Neural cell (in vitro differentiated cells): ENCODE data around the gene PGAP2. TPM values are rescaled to one million over a fixed set of nuclear protein-coding genes. Genes with fewer than 3 reads are reported as not detected.

Experiments used
- H2AFZ ChIP-seq: fragments of 200-600, 300-800 bp; sonication (generic), shearing (Covaris generic); 2 replicates; pipeline ENCODE4 v1.6.0; 2014; ENCODE audit warnings: low read depth, mild to moderate bottlenecking, antibody characterized with exemption, low read length, moderate library complexity
- H3F3A ChIP-seq: fragments of 200-600 bp; shearing (Covaris generic); 2 replicates; pipeline ENCODE4 v1.6.1; 2016; ENCODE audit warnings: mild to moderate bottlenecking, moderate library complexity, mixed read lengths, antibody characterized with exemption, low read length; ENCODE audit not compliant: insufficient read depth, poor library complexity, severe bottlenecking
- H3K27ac ChIP-seq: fragments of 200-600, 300-800 bp; sonication (generic), shearing (Covaris generic); 2 replicates; pipeline ENCODE4 v1.5.1; 2014; ENCODE audit warnings: mild to moderate bottlenecking, low read length, moderate library complexity
- H3K27me3 ChIP-seq: fragments of 300-800, 200-600 bp; sonication (generic), shearing (Covaris generic); 2 replicates; pipeline ENCODE4 v1.6.0; 2014; ENCODE audit warnings: mild to moderate bottlenecking, low read depth, low read length, moderate library complexity; ENCODE audit not compliant: insufficient read depth
- H3K36me3 ChIP-seq: fragments of 300-800, 200-600 bp; sonication (generic), shearing (Covaris generic); 2 replicates; pipeline ENCODE4 v1.5.1; 2014; ENCODE audit warnings: mild to moderate bottlenecking, antibody characterized with exemption, low read length, moderate library complexity; ENCODE audit not compliant: insufficient read depth
- H3K4me2 ChIP-seq: fragments of 300-800, 200-600 bp; sonication (generic), shearing (Covaris generic); 2 replicates; pipeline ENCODE4 v1.6.0; 2014; ENCODE audit warnings: mild to moderate bottlenecking, low read length
- H3K4me3 ChIP-seq: fragments of 300-800, 200-600 bp; sonication (generic), shearing (Covaris generic); 2 replicates; pipeline ENCODE4 v1.5.1; 2014; ENCODE audit warnings: mild to moderate bottlenecking, low read length, moderate library complexity
- H3K79me2 ChIP-seq: fragments of 200-600 bp; shearing (Covaris generic); replicated peaks from 2 replicates; pipeline ENCODE4 v1.6.0; 2014; ENCODE audit warnings: mild to moderate bottlenecking, low read length, moderate library complexity; ENCODE audit not compliant: insufficient read depth
- H3K9ac ChIP-seq: fragments of 300-800, 200-600 bp; sonication (generic), shearing (Covaris generic); 2 replicates; pipeline ENCODE4 v1.6.1; 2016; ENCODE audit warnings: mild to moderate bottlenecking, low read length, mixed read lengths
- H3K9me2 ChIP-seq: fragments of 200-600 bp; shearing (Covaris generic); 2 replicates; pipeline ENCODE4 v1.6.1; 2016; ENCODE audit warnings: mild to moderate bottlenecking, low read length, mixed read lengths; ENCODE audit not compliant: insufficient read depth
- H3K9me3 ChIP-seq: fragments of 200-600, 300-800 bp; sonication (generic), shearing (Covaris generic); 2 replicates; pipeline ENCODE4 v1.6.1; 2016; ENCODE audit warnings: mild to moderate bottlenecking, mixed run types, low read length, moderate library complexity, mixed read lengths
- H4K20me1 ChIP-seq: fragments of 200-600 bp; shearing (Covaris generic); 2 replicates; pipeline ENCODE4 v1.6.1; 2016; ENCODE audit warnings: mild to moderate bottlenecking, mixed run types; ENCODE audit not compliant: insufficient read depth
- CTCF ChIP-seq: fragments of 450-650 bp; IDR thresholded peaks from 2 replicates; pipeline ENCODE4 v1.5.1; 2014; ENCODE audit warnings: antibody characterized with exemption, mild to moderate bottlenecking, moderate library complexity; ENCODE audit not compliant: poor library complexity, severe bottlenecking
- EP300 ChIP-seq: fragments of 450-650 bp; conservative IDR thresholded peaks from 2 replicates; pipeline ENCODE4 v1.6.1; 2014; ENCODE audit warnings: antibody characterized with exemption, mild to moderate bottlenecking, moderate library complexity; ENCODE audit not compliant: poor library complexity, severe bottlenecking
- EZH2 ChIP-seq: fragments of 200-600, 300-800 bp; shearing (Covaris generic), sonication (generic); IDR thresholded peaks from 2 replicates; pipeline ENCODE4 v1.6.1; 2014; ENCODE audit warnings: antibody characterized with exemption, low read length, borderline replicate concordance, mild to moderate bottlenecking; ENCODE audit not compliant: insufficient read depth, poor library complexity, severe bottlenecking
- MXI1 ChIP-seq: fragments of 450-650 bp; conservative IDR thresholded peaks from 2 replicates; pipeline ENCODE4 v1.6.1; 2014; ENCODE audit warnings: antibody characterized with exemption, mild to moderate bottlenecking; ENCODE audit not compliant: poor library complexity, severe bottlenecking
- POLR2AphosphoS5 ChIP-seq: IDR thresholded peaks from 2 replicates; pipeline ENCODE4 v1.6.1; 2012
- RAD21 ChIP-seq: fragments of 450-650 bp; conservative IDR thresholded peaks from 2 replicates; pipeline ENCODE4 v1.6.1; 2014; ENCODE audit warnings: antibody characterized with exemption, mild to moderate bottlenecking, moderate library complexity
- REST ChIP-seq: IDR thresholded peaks from 2 replicates; pipeline ENCODE4 v1.6.1; 2012; ENCODE audit warnings: borderline replicate concordance
- SMC3 ChIP-seq: fragments of 450-650 bp; conservative IDR thresholded peaks from 2 replicates; pipeline ENCODE4 v1.6.1; 2014; ENCODE audit warnings: antibody characterized with exemption, mild to moderate bottlenecking, moderate library complexity; ENCODE audit not compliant: poor library complexity
- TAF1 ChIP-seq: IDR thresholded peaks from 2 replicates; pipeline ENCODE4 v1.6.1; 2012; ENCODE audit warnings: low read depth
- polyA plus RNA-seq: library from polyadenylated mRNA; depleted of rRNA; stranded (reverse); fragments of >200 nt; gene quantifications from 2 replicates; pipeline ENCODE4 v1.2.3, GENCODE V29; 2014

The PGAP2 gene
- polyA plus RNA-seq, 1 donor from 2014 or later, result 30.1 TPM

- H4K20me1 ChIP-seq, result no peaks in the 10 kb centered on the region
- no peaks in the 10 kb centered on the region for H3K27me3 ChIP-seq
- no peaks in the 10 kb centered on the region for H3K9me2 ChIP-seq
- no peak overlapping the region for H3K27ac ChIP-seq
- peak overlapping the region; percentile 91 for H3K4me3 ChIP-seq
- H3K36me3 ChIP-seq, result no peaks in the 10 kb centered on the region
- no peaks in the 10 kb centered on the region for H3F3A ChIP-seq
- H2AFZ ChIP-seq, result peak overlapping the region; percentile 12
- H3K9me3 ChIP-seq, result no peaks in the 10 kb centered on the region
- H3K79me2 ChIP-seq, result peaks cover 4% of the 10 kb centered on the region
- peak overlapping the region; percentile 59 for H3K4me2 ChIP-seq
- peak overlapping the region; percentile 80 for H3K9ac ChIP-seq
- TF ChIP-seq CTCF, result no peak
- no peak for TF ChIP-seq TAF1
Measured at GRCh38 chr11:3855808-3856491, 47.6 kb downstream of the PGAP2 start.

GRCh38 chr11:3856856-3857553, 48.6 kb downstream of the PGAP2 start:
- Histone ChIP-seq H3K9me3 (no peaks in the 10 kb centered on the region), H3K4me3 (peak overlapping the region; percentile 91), H3K9me2 (no peaks in the 10 kb centered on the region), H3F3A (no peaks in the 10 kb centered on the region), H3K4me2 (peak overlapping the region; percentile 59), H3K27me3 (no peaks in the 10 kb centered on the region), H3K27ac (no peak overlapping the region), H2AFZ (no peak overlapping the region), H3K9ac (no peak overlapping the region), H3K79me2 (peaks cover 4% of the 10 kb centered on the region), H3K36me3 (no peaks in the 10 kb centered on the region), H4K20me1 (no peaks in the 10 kb centered on the region)
- TF ChIP-seq EP300, result no peak
- no peak for TF ChIP-seq EZH2
- no peak for TF ChIP-seq CTCF
- no peak for TF ChIP-seq RAD21
- TF ChIP-seq SMC3, result no peak
- no peak for TF ChIP-seq MXI1
- TF ChIP-seq TAF1, result no peak
- no peak for TF ChIP-seq REST
- TF ChIP-seq POLR2AphosphoS5, result no peak
